Effector memory CD4-positive, alpha-beta T cell (primary cell): Measurements from ENCODE around the gene VPS51.

Source experiments
- DNase-seq, 3 donors: peaks; one replicate each; pipeline ENCODE4 v3.0.0-alpha.2; 2020
- H3K27ac ChIP-seq: 2 replicates; pipeline ENCODE4 v1.7.0; 2013; ENCODE audit warnings: mild to moderate bottlenecking, low read length, moderate library complexity; ENCODE audit not compliant: insufficient read depth, poor library complexity, severe bottlenecking
- H3K27me3 ChIP-seq: replicated peaks from 2 replicates; pipeline ENCODE4 v1.7.0; 2013; ENCODE audit warnings: mild to moderate bottlenecking, low read length; ENCODE audit not compliant: insufficient read depth, control insufficient read depth, poor library complexity, severe bottlenecking
- H3K36me3 ChIP-seq: 2 replicates; pipeline ENCODE4 v1.7.0; 2013; ENCODE audit warnings: mild to moderate bottlenecking, low read length, moderate library complexity; ENCODE audit not compliant: control insufficient read depth, insufficient read depth
- H3K4me1 ChIP-seq: 2 replicates; pipeline ENCODE4 v1.7.0; 2013; ENCODE audit warnings: low read length, mild to moderate bottlenecking; ENCODE audit not compliant: control insufficient read depth, insufficient read depth, poor library complexity, severe bottlenecking
- H3K4me3 ChIP-seq: 2 replicates; pipeline ENCODE4 v1.7.0; 2013; ENCODE audit warnings: low read length, low read depth, mild to moderate bottlenecking; ENCODE audit not compliant: insufficient read depth, poor library complexity, severe bottlenecking
- H3K9me3 ChIP-seq: 2 replicates; pipeline ENCODE4 v1.7.0; 2013; ENCODE audit warnings: mild to moderate bottlenecking, low read length, moderate library complexity; ENCODE audit not compliant: control insufficient read depth

VPS51 gene

GRCh38 chr11:65086809-65087208 is 9.2 kb upstream of the VPS51 start:
- no peak for DNase-seq
- no peak overlapping the region for H3K27ac ChIP-seq
- H3K9me3 ChIP-seq, result no peaks in the 10 kb centered on the region
- peaks cover 31% of the 10 kb centered on the region for H3K36me3 ChIP-seq
- H3K4me3 ChIP-seq, result no peak overlapping the region
- H3K27me3 ChIP-seq, result no peaks in the 10 kb centered on the region
- H3K4me1 ChIP-seq, result peaks cover 16% of the 10 kb centered on the region

- Histone ChIP-seq H3K27me3 (no peaks in the 10 kb centered on the region), H3K4me1 (peaks cover 16% of the 10 kb centered on the region), H3K27ac (no peak overlapping the region), H3K4me3 (no peak overlapping the region), H3K36me3 (peaks cover 31% of the 10 kb centered on the region), H3K9me3 (no peaks in the 10 kb centered on the region)
- DNase-seq, result no peak
Measured at GRCh38 chr11:65087216-65087615, 8.8 kb upstream of the VPS51 start.

GRCh38 chr11:65087827-65088226 is 8.2 kb upstream of the VPS51 start:
- H3K27ac ChIP-seq, result no peak overlapping the region
- no peak overlapping the region for H3K4me3 ChIP-seq
- H3K9me3 ChIP-seq, result no peaks in the 10 kb centered on the region
- H3K27me3 ChIP-seq, result no peaks in the 10 kb centered on the region
- peaks cover 16% of the 10 kb centered on the region for H3K4me1 ChIP-seq
- no peak for DNase-seq
- H3K36me3 ChIP-seq, result peaks cover 31% of the 10 kb centered on the region

GRCh38 chr11:65089621-65090020 is 6.4 kb upstream of the VPS51 start:
- H3K36me3 ChIP-seq, result peaks cover 31% of the 10 kb centered on the region
- DNase-seq, result no peak
- H3K9me3 ChIP-seq, result no peaks in the 10 kb centered on the region
- no peaks in the 10 kb centered on the region for H3K27me3 ChIP-seq
- no peak overlapping the region for H3K4me3 ChIP-seq
- H3K27ac ChIP-seq, result no peak overlapping the region
- peaks cover 8% of the 10 kb centered on the region for H3K4me1 ChIP-seq

GRCh38 chr11:65090628-65091027 is 5.4 kb upstream of the VPS51 start:
- H3K27me3 ChIP-seq, result no peaks in the 10 kb centered on the region
- no peak for DNase-seq
- no peak overlapping the region for H3K27ac ChIP-seq
- peaks cover 31% of the 10 kb centered on the region for H3K36me3 ChIP-seq
- H3K9me3 ChIP-seq, result no peaks in the 10 kb centered on the region
- H3K4me1 ChIP-seq, result peaks cover under 1% of the 10 kb centered on the region
- no peak overlapping the region for H3K4me3 ChIP-seq

GRCh38 chr11:65095427-65095826 is 587 bp upstream of the VPS51 start:
- no peak for DNase-seq
- H3K9me3 ChIP-seq, result no peaks in the 10 kb centered on the region
- H3K36me3 ChIP-seq, result peaks cover 6% of the 10 kb centered on the region
- no peaks in the 10 kb centered on the region for H3K27me3 ChIP-seq
- no peak overlapping the region for H3K27ac ChIP-seq
- H3K4me1 ChIP-seq, result peaks cover 21% of the 10 kb centered on the region
- no peak overlapping the region for H3K4me3 ChIP-seq

GRCh38 chr11:65096926-65097325 is 912 bp downstream of the VPS51 start:
- Histone ChIP-seq H3K27ac (peak overlapping the region; percentile 86), H3K9me3 (no peaks in the 10 kb centered on the region), H3K27me3 (no peaks in the 10 kb centered on the region), H3K4me3 (peak overlapping the region; percentile 76), H3K4me1 (peaks cover 21% of the 10 kb centered on the region), H3K36me3 (peaks cover 6% of the 10 kb centered on the region)
- DNase-seq, result no peak

- H3K4me3 ChIP-seq, result no peak overlapping the region
- peaks cover 18% of the 10 kb centered on the region for H3K4me1 ChIP-seq
- no peak for DNase-seq
- H3K27me3 ChIP-seq, result no peaks in the 10 kb centered on the region
- no peak overlapping the region for H3K27ac ChIP-seq
- peaks cover 20% of the 10 kb centered on the region for H3K36me3 ChIP-seq
- no peaks in the 10 kb centered on the region for H3K9me3 ChIP-seq
Measured at GRCh38 chr11:65100674-65101350, 4.8 kb downstream of the VPS51 start.

- H3K27me3 ChIP-seq, result no peaks in the 10 kb centered on the region
- H3K4me3 ChIP-seq, result no peak overlapping the region
- H3K9me3 ChIP-seq, result no peaks in the 10 kb centered on the region
- peaks cover 5% of the 10 kb centered on the region for H3K4me1 ChIP-seq
- no peak for DNase-seq
- H3K27ac ChIP-seq, result no peak overlapping the region
- H3K36me3 ChIP-seq, result peaks cover 22% of the 10 kb centered on the region
Measured at GRCh38 chr11:65102142-65103095, 6.4 kb downstream of the VPS51 start.

- H3K27me3 ChIP-seq, result no peaks in the 10 kb centered on the region
- DNase-seq, result no peak
- H3K4me3 ChIP-seq, result no peak overlapping the region
- H3K9me3 ChIP-seq, result no peaks in the 10 kb centered on the region
- H3K36me3 ChIP-seq, result peaks cover 22% of the 10 kb centered on the region
- no peaks in the 10 kb centered on the region for H3K4me1 ChIP-seq
- H3K27ac ChIP-seq, result no peak overlapping the region
Measured at GRCh38 chr11:65103476-65103875, 7.5 kb downstream of the VPS51 start.
